ENCODE results near the gene RPS6KL1.

Gene RPS6KL1

GRCh38 chr14:74896400-74896799 lies 26.7 kb downstream of the RPS6KL1 start:
- H3K27ac ChIP-seq (ENCODE audit: low read length), result no peak overlapping the region
- TF ChIP-seq EZH2phosphoT487 (IDR thresholded peaks at IDR 0.05; ENCODE audit: low read length) (no peak), CTCF (IDR thresholded peaks at IDR 0.05; ENCODE audit: low read length) (no peak), EZH2 (optimal IDR thresholded peaks at IDR 0.05; ENCODE audit: low read depth, low read length) (no peak)
- peaks cover 33% of the 10 kb centered on the region for H3K4me1 ChIP-seq (ENCODE audit: low read length)
- H3K9me3 ChIP-seq (replicated peaks; ENCODE audit: insufficient read depth, low read length), result no peaks in the 10 kb centered on the region
- DNase-seq, result no peak
- H4K20me1 ChIP-seq (ENCODE audit: insufficient read depth, low read length), result 0 out of 2 replicates have a peak, but pooled peaks cover 3% of the 10 kb centered on the region
- H3F3A ChIP-seq (ENCODE audit: insufficient read depth, low read length), result peaks cover 26% of the 10 kb centered on the region
- no peak overlapping the region for H2AFZ ChIP-seq (ENCODE audit: low read length)
- H3K4me3 ChIP-seq (ENCODE audit: low read length), result no peak overlapping the region
- no peaks in the 10 kb centered on the region for H3K27me3 ChIP-seq (replicated peaks; ENCODE audit: insufficient read depth, low read length)
- H3K4me2 ChIP-seq (ENCODE audit: low read depth, low read length), result no peak overlapping the region
- H3K79me2 ChIP-seq (ENCODE audit: low read length), result peaks cover 13% of the 10 kb centered on the region
- H3K9me2 ChIP-seq (replicated peaks; ENCODE audit: insufficient read depth, low read length), result no peaks in the 10 kb centered on the region
- H3K9ac ChIP-seq (ENCODE audit: low read length), result no peak overlapping the region
- 0 out of 2 replicates have a peak, but pooled peaks cover 3% of the 10 kb centered on the region for H3K36me3 ChIP-seq (replicated peaks; ENCODE audit: insufficient read depth, low read length)

GRCh38 chr14:74893614-74894091 lies 29.4 kb downstream of the RPS6KL1 start:
- H2AFZ ChIP-seq (ENCODE audit: low read length), result no peak overlapping the region
- H3K4me2 ChIP-seq (ENCODE audit: low read depth, low read length), result peak overlapping the region; percentile 60
- peaks cover 33% of the 10 kb centered on the region for H3K4me1 ChIP-seq (ENCODE audit: low read length)
- no peaks in the 10 kb centered on the region for H3K9me3 ChIP-seq (replicated peaks; ENCODE audit: insufficient read depth, low read length)
- H3K9me2 ChIP-seq (replicated peaks; ENCODE audit: insufficient read depth, low read length), result no peaks in the 10 kb centered on the region
- 0 out of 2 replicates have a peak, but pooled peaks cover 3% of the 10 kb centered on the region for H4K20me1 ChIP-seq (ENCODE audit: insufficient read depth, low read length)
- H3F3A ChIP-seq (ENCODE audit: insufficient read depth, low read length), result peaks cover 27% of the 10 kb centered on the region
- no peak overlapping the region for H3K4me3 ChIP-seq (ENCODE audit: low read length)
- H3K9ac ChIP-seq (ENCODE audit: low read length), result no peak overlapping the region
- H3K27ac ChIP-seq (ENCODE audit: low read length), result peak overlapping the region; percentile 67; the same call in 1 of the 2 replicates
- no peaks in the 10 kb centered on the region for H3K27me3 ChIP-seq (replicated peaks; ENCODE audit: insufficient read depth, low read length)
- peaks cover 13% of the 10 kb centered on the region for H3K79me2 ChIP-seq (ENCODE audit: low read length)
- TF ChIP-seq EZH2 (optimal IDR thresholded peaks at IDR 0.05; ENCODE audit: low read depth, low read length) (no peak), EZH2phosphoT487 (IDR thresholded peaks at IDR 0.05; ENCODE audit: low read length) (no peak), CTCF (IDR thresholded peaks at IDR 0.05; ENCODE audit: low read length) (no peak)
- H3K36me3 ChIP-seq (replicated peaks; ENCODE audit: insufficient read depth, low read length), result 0 out of 2 replicates have a peak, but pooled peaks cover 3% of the 10 kb centered on the region
- peak; percentile 15 for DNase-seq

- DNase-seq, result no peak
- H4K20me1 ChIP-seq (ENCODE audit: insufficient read depth, low read length), result 0 out of 2 replicates have a peak, but pooled peaks cover 3% of the 10 kb centered on the region
- no peaks in the 10 kb centered on the region for H3K9me3 ChIP-seq (replicated peaks; ENCODE audit: insufficient read depth, low read length)
- no peak overlapping the region for H2AFZ ChIP-seq (ENCODE audit: low read length)
- no peaks in the 10 kb centered on the region for H3K27me3 ChIP-seq (replicated peaks; ENCODE audit: insufficient read depth, low read length)
- peak overlapping the region; percentile 60; the same call in 1 of the 2 replicates for H3K4me2 ChIP-seq (ENCODE audit: low read depth, low read length)
- no peaks in the 10 kb centered on the region for H3K9me2 ChIP-seq (replicated peaks; ENCODE audit: insufficient read depth, low read length)
- peaks cover 27% of the 10 kb centered on the region for H3F3A ChIP-seq (ENCODE audit: insufficient read depth, low read length)
- peaks cover 33% of the 10 kb centered on the region for H3K4me1 ChIP-seq (ENCODE audit: low read length)
- H3K9ac ChIP-seq (ENCODE audit: low read length), result no peak overlapping the region
- no peak overlapping the region for H3K4me3 ChIP-seq (ENCODE audit: low read length)
- H3K27ac ChIP-seq (ENCODE audit: low read length), result peak overlapping the region; percentile 67; the same call in 1 of the 2 replicates
- 0 out of 2 replicates have a peak, but pooled peaks cover 3% of the 10 kb centered on the region for H3K36me3 ChIP-seq (replicated peaks; ENCODE audit: insufficient read depth, low read length)
- peaks cover 17% of the 10 kb centered on the region for H3K79me2 ChIP-seq (ENCODE audit: low read length)
- TF ChIP-seq EZH2 (optimal IDR thresholded peaks at IDR 0.05; ENCODE audit: low read depth, low read length), result no peak
- no peak for TF ChIP-seq CTCF (IDR thresholded peaks at IDR 0.05; ENCODE audit: low read length)
- TF ChIP-seq EZH2phosphoT487 (IDR thresholded peaks at IDR 0.05; ENCODE audit: low read length), result no peak
These were observed 30.3 kb downstream of the RPS6KL1 start for GRCh38 chr14:74892745-74893144.
